ENCODE measurements around the gene KBTBD12. TPM values are rescaled to one million over a fixed set of nuclear protein-coding genes. Genes with fewer than 3 reads are reported as not detected.

The KBTBD12 gene
- total RNA-seq, 3 donors from 2014 or later, result 0.32 to 0.73 TPM; not detected in 1

GRCh38 chr3:128004661-128005060, 89.6 kb downstream of the KBTBD12 start:
- H3K36me3 ChIP-seq, result no peaks in the 10 kb centered on the region
- intact Hi-C loops (cut with DNase I; ENCODE audit: low total_unique reads), result no loop called here
- H3K9me3 ChIP-seq, result no peaks in the 10 kb centered on the region
- no peak overlapping the region for H3K4me3 ChIP-seq
- H3K27me3 ChIP-seq, result no peaks in the 10 kb centered on the region
- H3K27ac ChIP-seq, result no peak overlapping the region
- peak in 1 of 2 donors; percentile 17 for DNase-seq (ENCODE audit: low spot score in 2 of 2)
- no peaks in the 10 kb centered on the region for H3K4me1 ChIP-seq
- TF ChIP-seq, protein P1, sequence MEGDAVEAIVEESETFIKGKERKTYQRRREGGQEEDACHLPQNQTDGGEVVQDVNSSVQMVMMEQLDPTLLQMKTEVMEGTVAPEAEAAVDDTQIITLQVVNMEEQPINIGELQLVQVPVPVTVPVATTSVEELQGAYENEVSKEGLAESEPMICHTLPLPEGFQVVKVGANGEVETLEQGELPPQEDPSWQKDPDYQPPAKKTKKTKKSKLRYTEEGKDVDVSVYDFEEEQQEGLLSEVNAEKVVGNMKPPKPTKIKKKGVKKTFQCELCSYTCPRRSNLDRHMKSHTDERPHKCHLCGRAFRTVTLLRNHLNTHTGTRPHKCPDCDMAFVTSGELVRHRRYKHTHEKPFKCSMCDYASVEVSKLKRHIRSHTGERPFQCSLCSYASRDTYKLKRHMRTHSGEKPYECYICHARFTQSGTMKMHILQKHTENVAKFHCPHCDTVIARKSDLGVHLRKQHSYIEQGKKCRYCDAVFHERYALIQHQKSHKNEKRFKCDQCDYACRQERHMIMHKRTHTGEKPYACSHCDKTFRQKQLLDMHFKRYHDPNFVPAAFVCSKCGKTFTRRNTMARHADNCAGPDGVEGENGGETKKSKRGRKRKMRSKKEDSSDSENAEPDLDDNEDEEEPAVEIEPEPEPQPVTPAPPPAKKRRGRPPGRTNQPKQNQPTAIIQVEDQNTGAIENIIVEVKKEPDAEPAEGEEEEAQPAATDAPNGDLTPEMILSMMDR (IDR thresholded peaks at IDR 0.05), result no peak
- no peak for TF ChIP-seq POLR2AphosphoS5 (IDR thresholded peaks at IDR 0.05)
- no peak for TF ChIP-seq POLR2A (IDR thresholded peaks at IDR 0.05)

DNA sequence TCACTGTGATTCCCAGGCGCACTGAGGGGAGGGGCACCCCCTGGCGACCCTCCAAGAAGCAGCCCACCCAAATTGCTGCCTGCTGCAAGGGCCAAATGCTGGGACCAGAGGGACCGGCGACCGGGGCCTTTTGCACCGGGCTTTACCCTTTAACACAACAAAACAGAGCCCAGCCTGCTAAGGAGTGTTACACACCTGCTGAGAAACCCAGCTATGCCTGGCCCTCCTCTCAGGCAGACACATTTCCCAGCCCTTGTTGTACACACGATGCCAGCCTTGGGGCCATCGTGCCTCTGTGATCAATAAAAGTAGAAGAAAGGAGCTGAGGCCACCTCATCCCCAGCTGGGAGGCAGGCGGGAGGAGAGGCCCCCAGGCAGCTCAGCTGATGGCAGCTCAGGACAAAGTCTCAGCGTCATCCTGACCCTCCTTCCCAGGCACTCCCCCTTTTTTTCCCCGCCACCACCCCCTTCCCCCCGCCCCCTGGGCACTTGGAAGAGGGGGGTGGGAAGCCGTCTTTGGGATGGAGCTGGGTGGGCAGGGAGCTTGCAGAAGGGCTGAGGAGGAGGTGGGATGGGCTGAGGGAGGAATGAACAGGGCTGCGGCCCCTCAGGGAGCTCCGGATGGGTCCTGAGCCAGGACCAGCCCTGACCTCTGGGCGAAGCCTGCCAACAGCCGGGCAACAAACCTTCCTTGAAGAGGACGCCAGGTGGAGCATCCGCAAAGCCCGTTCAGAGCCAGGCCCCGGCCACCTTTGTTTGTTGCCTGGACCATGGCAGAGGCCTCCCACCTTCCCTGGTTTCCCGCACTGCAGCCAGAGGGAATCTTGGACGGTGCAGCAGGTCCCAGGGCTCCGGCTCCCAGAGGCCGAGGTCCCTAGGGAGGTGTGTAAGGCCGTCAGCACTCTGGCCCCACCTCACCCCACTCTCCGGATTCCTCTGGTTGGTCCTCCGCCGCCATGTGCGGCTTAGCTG, 91.3 kb downstream of the KBTBD12 start:
- intact Hi-C loops (cut with DNase I; ENCODE audit: low total_unique reads), result no loop called here
- Histone ChIP-seq H3K36me3 (no peaks in the 10 kb centered on the region), H3K27ac (peak overlapping the region; percentile 36 to 64), H3K27me3 (no peaks in the 10 kb centered on the region), H3K9me3 (no peaks in the 10 kb centered on the region), H3K4me3 (peak overlapping the region in 2 of 3 donors; percentile 30 to 40), H3K4me1 (no peaks in the 10 kb centered on the region)
- TF ChIP-seq POLR2A (IDR thresholded peaks at IDR 0.05) (no peak), POLR2AphosphoS5 (IDR thresholded peaks at IDR 0.05) (no peak)
- TF ChIP-seq, protein P1 (IDR thresholded peaks at IDR 0.05), result no peak
- DNase-seq (ENCODE audit: low spot score in 2 of 2), result peak in 1 of 2 donors; percentile 48

GRCh38 chr3:128007033-128007424, 92.0 kb downstream of the KBTBD12 start:
- no peaks in the 10 kb centered on the region for H3K36me3 ChIP-seq
- DNase-seq (ENCODE audit: low spot score in 2 of 2), result peak; percentile 28 to 36
- no peaks in the 10 kb centered on the region for H3K9me3 ChIP-seq
- H3K27ac ChIP-seq, result peak overlapping the region; percentile 36 to 64
- TF ChIP-seq POLR2A (IDR thresholded peaks at IDR 0.05), result no peak
- TF ChIP-seq POLR2AphosphoS5 (IDR thresholded peaks at IDR 0.05), result no peak
- TF ChIP-seq, protein P1 (IDR thresholded peaks at IDR 0.05), result no peak
- intact Hi-C loops (cut with DNase I; ENCODE audit: low total_unique reads), result no loop called here
- no peaks in the 10 kb centered on the region for H3K4me1 ChIP-seq
- peak overlapping the region in 2 of 3 donors; percentile 30 to 40 for H3K4me3 ChIP-seq
- no peaks in the 10 kb centered on the region for H3K27me3 ChIP-seq

- TF ChIP-seq, protein P1 (IDR thresholded peaks at IDR 0.05), result no peak
- TF ChIP-seq POLR2A (IDR thresholded peaks at IDR 0.05) (no peak), POLR2AphosphoS5 (IDR thresholded peaks at IDR 0.05) (no peak)
- Histone ChIP-seq H3K4me3 (no peak overlapping the region), H3K4me1 (no peaks in the 10 kb centered on the region), H3K27ac (no peak overlapping the region), H3K9me3 (no peaks in the 10 kb centered on the region), H3K27me3 (no peaks in the 10 kb centered on the region), H3K36me3 (no peaks in the 10 kb centered on the region)
- no peak for DNase-seq (ENCODE audit: low spot score in 2 of 2)
- intact Hi-C loops (cut with DNase I; ENCODE audit: low total_unique reads), result no loop called here
These were observed 95.2 kb downstream of the KBTBD12 start for GRCh38 chr3:128009952-128010846.
